Measurements from ENCODE around the gene TEX9. TPM values are rescaled to one million over a fixed set of nuclear protein-coding genes. Genes with fewer than 3 reads are reported as not detected.

Gene TEX9
- total and polyA plus RNA-seq, 10 donors, result 2.4 to 21.4 (median 5.8) TPM

DNA sequence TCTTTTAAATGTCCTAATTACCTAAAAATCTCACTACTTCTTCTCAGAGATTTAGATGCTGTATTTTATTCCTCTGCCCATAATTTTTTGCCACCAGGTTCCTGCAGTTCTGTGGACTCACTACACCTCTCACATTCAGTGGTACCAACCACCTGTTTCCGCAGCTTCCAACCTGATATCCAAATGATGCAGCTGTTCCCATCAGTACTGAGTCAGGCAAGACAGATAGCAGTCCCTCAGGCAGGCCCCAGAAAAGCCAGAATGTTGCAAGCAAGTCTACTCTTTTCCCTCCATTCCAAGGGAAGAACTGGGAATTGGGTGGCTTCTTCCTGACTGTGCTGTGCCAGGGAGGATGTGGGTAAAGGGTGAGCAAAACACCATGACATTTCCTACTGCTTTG lies 60.8 kb downstream of the TEX9 start:
- 90 to 100% (median 97%) methylated on average over 1 of the region's 1 CpG for WGBS, 5 donors
- intact Hi-C loops (cut with DNase I; ENCODE audit: low total_unique reads), result loop anchor here (10.0 kb wide), 1 partner anchor 781 kb away; no protein-coding TSS in a partner anchor

DNA sequence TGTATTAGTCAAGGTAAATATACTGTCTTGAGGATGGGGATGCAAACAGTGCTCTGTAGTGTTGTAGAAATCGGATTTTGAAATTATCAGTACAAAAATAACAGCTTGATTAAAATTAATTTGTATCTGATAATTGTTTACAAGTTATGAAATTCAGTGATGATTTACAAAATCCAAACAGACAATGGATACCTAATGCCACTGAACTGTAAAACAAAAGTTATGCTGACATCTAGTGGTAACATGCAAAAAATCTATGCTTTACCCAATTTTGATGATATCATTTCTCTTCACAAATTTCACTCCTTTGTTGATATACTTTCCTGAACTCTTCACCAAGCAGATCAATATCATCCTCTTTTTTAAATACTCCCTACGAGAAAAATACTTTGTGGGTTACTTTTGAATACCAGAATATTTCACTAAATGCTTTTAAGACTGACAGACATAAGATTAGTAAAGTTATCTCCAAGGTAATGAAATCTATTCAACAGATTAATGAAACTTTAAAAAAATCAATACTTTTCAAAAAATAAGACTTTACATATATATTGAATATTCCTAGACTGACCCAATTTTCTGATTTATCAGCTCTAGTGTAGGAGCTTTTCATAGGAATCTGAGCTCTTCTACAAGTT lies 63.7 kb downstream of the TEX9 start:
- DNase-seq, result no peak
- WGBS, 5 donors, result 24 to 38% (median 29%) methylated on average over 2 of the region's 2 CpGs

More for the DNA sequence above, 60.8 kb downstream of the TEX9 start:
- no peak for DNase-seq
- H3K4me3 ChIP-seq, result no peak overlapping the region
- no peak overlapping the region for H3K27ac ChIP-seq
- H3K36me3 ChIP-seq, result peaks cover 0 to 6% (median 0%) of the 10 kb centered on the region in 6 donors
- H3K9me3 ChIP-seq, result peaks cover 0 to 18% (median 10%) of the 10 kb centered on the region in 8 donors
- H3K27me3 ChIP-seq (replicated peaks in 1 of 7), result no peaks in the 10 kb centered on the region
- TF ChIP-seq POLR2A (IDR thresholded peaks at IDR 0.05) (no peak), POLR2AphosphoS5 (IDR thresholded peaks at IDR 0.05) (no peak)
- TF ChIP-seq, protein P1, sequence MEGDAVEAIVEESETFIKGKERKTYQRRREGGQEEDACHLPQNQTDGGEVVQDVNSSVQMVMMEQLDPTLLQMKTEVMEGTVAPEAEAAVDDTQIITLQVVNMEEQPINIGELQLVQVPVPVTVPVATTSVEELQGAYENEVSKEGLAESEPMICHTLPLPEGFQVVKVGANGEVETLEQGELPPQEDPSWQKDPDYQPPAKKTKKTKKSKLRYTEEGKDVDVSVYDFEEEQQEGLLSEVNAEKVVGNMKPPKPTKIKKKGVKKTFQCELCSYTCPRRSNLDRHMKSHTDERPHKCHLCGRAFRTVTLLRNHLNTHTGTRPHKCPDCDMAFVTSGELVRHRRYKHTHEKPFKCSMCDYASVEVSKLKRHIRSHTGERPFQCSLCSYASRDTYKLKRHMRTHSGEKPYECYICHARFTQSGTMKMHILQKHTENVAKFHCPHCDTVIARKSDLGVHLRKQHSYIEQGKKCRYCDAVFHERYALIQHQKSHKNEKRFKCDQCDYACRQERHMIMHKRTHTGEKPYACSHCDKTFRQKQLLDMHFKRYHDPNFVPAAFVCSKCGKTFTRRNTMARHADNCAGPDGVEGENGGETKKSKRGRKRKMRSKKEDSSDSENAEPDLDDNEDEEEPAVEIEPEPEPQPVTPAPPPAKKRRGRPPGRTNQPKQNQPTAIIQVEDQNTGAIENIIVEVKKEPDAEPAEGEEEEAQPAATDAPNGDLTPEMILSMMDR (IDR thresholded peaks at IDR 0.05 in 8 of 11, conservative IDR thresholded peaks at IDR 0.05 in 3 of 11), result no peak
- no peaks in the 10 kb centered on the region for H3K4me1 ChIP-seq

DNA sequence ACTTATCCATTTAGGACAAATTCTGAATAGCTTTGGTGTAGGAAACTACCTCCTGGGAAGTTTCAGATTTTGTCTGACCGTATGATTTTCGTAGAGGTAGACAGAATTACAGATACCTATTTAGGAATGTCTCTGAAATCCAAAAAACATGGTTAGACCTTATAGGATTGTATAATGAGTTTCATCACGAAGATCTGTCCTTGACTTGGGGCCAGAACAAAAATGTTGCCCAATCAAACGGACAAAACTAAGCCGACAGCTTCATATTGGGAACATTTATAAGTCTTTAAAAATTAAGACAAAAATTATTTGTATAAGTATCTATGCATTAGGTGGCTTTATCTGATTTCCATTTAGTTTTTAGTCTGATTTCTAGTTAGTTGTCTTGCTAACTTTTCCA lies 67.1 kb downstream of the TEX9 start:
- DNase-seq, result no peak
- WGBS, 5 donors, result 73 to 92% (median 88%) methylated on average over 5 of the region's 5 CpGs
- intact Hi-C loops (cut with DNase I; ENCODE audit: low total_unique reads), result no loop called here
- Histone ChIP-seq H3K36me3 (no peaks in the 10 kb centered on the region), H3K27me3 (replicated peaks in 1 of 7) (no peaks in the 10 kb centered on the region), H3K27ac (no peak overlapping the region), H3K4me3 (no peak overlapping the region), H3K4me1 (no peaks in the 10 kb centered on the region), H3K9me3 (no peaks in the 10 kb centered on the region)
- TF ChIP-seq POLR2A (IDR thresholded peaks at IDR 0.05), result no peak

More for the DNA sequence above, 63.7 kb downstream of the TEX9 start:
- Histone ChIP-seq H3K4me1 (no peaks in the 10 kb centered on the region), H3K36me3 (peaks cover 0 to 6% (median 0%) of the 10 kb centered on the region in 6 donors), H3K27me3 (replicated peaks in 1 of 7) (no peaks in the 10 kb centered on the region), H3K9me3 (peaks cover 0 to 18% (median 10%) of the 10 kb centered on the region in 8 donors), H3K4me3 (no peak overlapping the region), H3K27ac (no peak overlapping the region)
- no peak for TF ChIP-seq POLR2A (IDR thresholded peaks at IDR 0.05)
- TF ChIP-seq, protein P1 (IDR thresholded peaks at IDR 0.05 in 8 of 11, conservative IDR thresholded peaks at IDR 0.05 in 3 of 11), result peak in 8 of 11 experiments; percentile 22 to 49 (median 40)
- intact Hi-C loops (cut with DNase I; ENCODE audit: low total_unique reads), result loop anchor here (10.0 kb wide), 1 partner anchor 784 kb away; no protein-coding TSS in a partner anchor

DNA sequence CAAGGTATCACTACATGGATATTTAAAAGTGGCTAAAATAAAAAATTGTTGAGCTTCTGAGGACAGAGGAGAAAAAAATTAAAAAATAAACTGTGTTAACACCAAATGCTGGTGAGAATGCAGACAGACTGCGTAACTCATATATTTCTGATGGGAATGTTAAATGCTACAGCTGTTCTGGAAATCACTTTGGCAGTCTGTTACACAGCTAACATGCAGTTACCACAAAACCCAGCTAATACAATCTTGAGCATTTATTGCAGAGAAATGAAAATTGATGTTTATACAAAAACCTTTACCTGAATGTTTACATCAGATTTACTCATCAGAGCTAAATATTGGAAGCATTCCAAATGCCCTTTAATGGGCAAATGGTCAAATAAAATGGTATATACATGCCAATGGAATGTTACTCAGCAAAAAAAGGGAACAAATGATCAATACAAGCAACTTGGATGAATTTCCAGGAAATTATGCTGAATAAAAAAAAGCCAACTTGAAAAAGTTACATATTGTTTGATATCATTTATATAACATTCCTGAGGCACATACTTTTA lies 75.1 kb downstream of the TEX9 start:
- peaks cover 0 to 6% (median 0%) of the 10 kb centered on the region in 8 donors for H3K9me3 ChIP-seq
- intact Hi-C loops (cut with DNase I; ENCODE audit: low total_unique reads), result no loop called here
- no peaks in the 10 kb centered on the region for H3K27me3 ChIP-seq (replicated peaks in 1 of 7)
- no peaks in the 10 kb centered on the region for H3K4me1 ChIP-seq
- no peak overlapping the region for H3K27ac ChIP-seq
- no peak overlapping the region for H3K4me3 ChIP-seq
- no peaks in the 10 kb centered on the region for H3K36me3 ChIP-seq
- no peak for TF ChIP-seq POLR2A (IDR thresholded peaks at IDR 0.05)
- TF ChIP-seq POLR2AphosphoS5 (IDR thresholded peaks at IDR 0.05), result no peak
- TF ChIP-seq, protein P1 (IDR thresholded peaks at IDR 0.05 in 8 of 11, conservative IDR thresholded peaks at IDR 0.05 in 3 of 11), result no peak
- DNase-seq, result no peak
- WGBS, 5 donors, result 93 to 100% (median 97%) methylated on average over 1 of the region's 1 CpG
